Astrocyte of the cerebellum (primary cell): ENCODE results near the gene SLC44A1.

ENCODE experiments used
- DNase-seq: peaks from one replicate; pipeline ENCODE4 v3.0.0-alpha.2; 2011; ENCODE audit warnings: low read depth
- H3K4me3 ChIP-seq: 2 replicates; pipeline ENCODE4 v1.5.1; 2011; ENCODE audit warnings: mild to moderate bottlenecking, low read depth, low read length, moderate library complexity
- CTCF ChIP-seq: IDR thresholded peaks from 2 replicates; pipeline ENCODE4 v1.5.1; 2012; ENCODE audit warnings: low read length, low read depth, moderate library complexity, mild to moderate bottlenecking; ENCODE audit errors: missing control alignments
- in situ Hi-C: cut with HindIII; loops from 2 replicates; pipeline ENCODE4 v1.10.0; 2017; ENCODE audit warnings: low sequenced_read_pairs

Gene SLC44A1

GRCh38 chr9:105369911-105370310 lies 125.5 kb downstream of the SLC44A1 start:
- no peak for DNase-seq
- no peak for TF ChIP-seq CTCF
- H3K4me3 ChIP-seq, result no peak overlapping the region
- in situ Hi-C loops, result no loop called here

DNA sequence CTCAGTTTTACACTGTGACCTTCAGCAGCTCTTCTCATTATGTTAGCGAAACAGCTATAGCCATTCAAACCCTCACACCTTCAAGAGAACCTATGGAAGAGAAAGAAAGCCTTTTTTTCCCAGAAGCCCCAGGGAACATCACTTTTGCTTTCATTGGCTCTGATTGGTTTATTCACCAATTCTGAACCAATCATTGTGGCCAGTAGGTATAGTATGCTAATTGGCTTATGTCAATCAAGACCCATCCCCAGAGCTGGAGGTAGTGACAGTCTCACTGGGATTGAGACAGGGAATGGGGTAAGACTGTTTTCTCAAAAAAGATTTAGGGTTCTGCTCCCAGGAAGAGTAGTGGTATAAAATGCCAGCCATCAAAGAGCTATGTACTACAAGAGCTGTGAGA lies 129.3 kb downstream of the SLC44A1 start:
- in situ Hi-C loops, result no loop called here
- H3K4me3 ChIP-seq, result no peak overlapping the region
- TF ChIP-seq CTCF, result no peak
- no peak for DNase-seq

DNA sequence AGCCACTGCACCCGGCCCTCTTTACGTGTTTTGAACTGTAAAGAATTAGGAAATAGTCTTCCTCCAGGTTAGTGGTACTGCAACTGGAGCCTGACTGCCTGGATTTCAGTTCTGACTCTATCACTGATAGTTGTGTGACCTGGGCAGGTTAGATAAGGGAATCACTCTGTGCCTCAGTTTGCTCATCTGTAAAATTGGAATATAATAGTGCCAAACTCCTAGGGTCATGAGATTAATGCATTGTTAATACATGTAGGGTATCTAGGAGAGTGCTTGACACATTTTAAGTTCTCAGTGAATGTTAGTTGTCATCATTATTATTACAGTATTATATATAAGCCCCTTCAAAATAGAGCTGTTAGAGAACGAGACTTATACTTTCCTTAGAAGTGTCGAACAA lies 130.9 kb downstream of the SLC44A1 start:
- DNase-seq, result no peak
- H3K4me3 ChIP-seq, result no peak overlapping the region
- no peak for TF ChIP-seq CTCF
- in situ Hi-C loops, result loop anchor here (25.0 kb wide), 1 partner anchor 188 kb away; no protein-coding TSS in a partner anchor

GRCh38 chr9:105376893-105377292 lies 132.4 kb downstream of the SLC44A1 start:
- no peak for TF ChIP-seq CTCF
- DNase-seq, result no peak
- in situ Hi-C loops, result loop anchor here (25.0 kb wide), 1 partner anchor 190 kb away; no protein-coding TSS in a partner anchor
- no peak overlapping the region for H3K4me3 ChIP-seq

DNA sequence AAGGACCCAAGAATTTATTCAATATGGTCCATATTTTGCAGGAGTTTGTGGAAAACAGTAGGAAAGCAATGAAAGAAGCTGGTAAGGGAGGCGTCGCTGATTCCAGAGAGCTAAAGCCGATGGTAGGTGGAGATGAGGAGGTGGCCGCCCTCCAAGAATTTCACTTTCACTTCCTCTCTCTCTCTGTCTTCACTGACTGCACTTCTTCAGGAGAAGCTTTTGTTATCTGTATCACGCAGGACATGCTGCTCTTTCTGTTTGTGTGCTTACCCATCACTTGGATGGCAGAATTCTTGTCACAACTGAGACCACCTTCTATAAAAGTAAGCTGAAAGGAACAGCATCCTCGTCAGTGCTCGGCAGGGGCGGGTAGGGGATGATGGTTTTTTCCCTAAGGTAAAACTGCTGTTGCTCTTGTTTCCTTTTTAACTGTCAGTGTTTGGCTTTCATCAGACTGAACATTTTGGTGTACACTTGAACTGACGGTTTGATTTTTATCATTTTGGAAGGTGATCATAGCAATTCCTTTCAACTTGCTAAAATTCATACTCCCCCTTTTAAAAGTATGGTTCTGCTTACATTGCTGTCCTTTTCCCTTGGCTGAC lies 141.0 kb downstream of the SLC44A1 start:
- no peak overlapping the region for H3K4me3 ChIP-seq
- in situ Hi-C loops, result loop anchor here (25.0 kb wide), 1 partner anchor 198 kb away; no protein-coding TSS in a partner anchor
- no peak for DNase-seq
- TF ChIP-seq CTCF, result no peak

DNA sequence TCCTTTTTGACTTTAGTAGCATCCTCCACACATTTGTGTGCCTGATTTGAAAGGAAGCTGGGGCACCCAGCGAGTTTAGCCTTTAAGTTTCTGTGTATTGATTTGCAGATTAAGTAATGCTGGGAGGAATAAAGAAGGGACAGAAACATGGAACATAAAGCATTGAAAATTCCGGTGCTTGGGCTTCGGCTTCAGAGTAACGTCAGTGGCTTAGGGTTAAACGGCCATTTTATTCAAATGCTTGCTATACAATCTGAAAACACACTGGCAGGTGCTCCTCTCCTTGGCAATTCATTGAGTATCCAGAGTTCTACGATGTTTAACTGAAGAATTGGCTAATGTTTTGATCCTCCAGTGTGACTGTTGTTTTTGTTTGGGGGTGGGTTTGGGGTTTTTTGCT lies 145.3 kb downstream of the SLC44A1 start:
- no peak for TF ChIP-seq CTCF
- no peak for DNase-seq
- no peak overlapping the region for H3K4me3 ChIP-seq
- in situ Hi-C loops, result loop anchor here (25.0 kb wide), 1 partner anchor 202 kb away; no protein-coding TSS in a partner anchor
